Measurements from ENCODE around the gene NEUROD6.

Gene NEUROD6

GRCh38 chr7:31333291-31333690, 7.2 kb downstream of the NEUROD6 start:
- no peaks in the 10 kb centered on the region for H3K36me3 ChIP-seq (ENCODE audit: control insufficient read depth, insufficient read depth, low read length)
- no peaks in the 10 kb centered on the region; the same call in 1 of the 2 replicates for H3K27me3 ChIP-seq (replicated peaks; ENCODE audit: control insufficient read depth, insufficient read depth, low read length)
- no peak for TF ChIP-seq CTCF (IDR thresholded peaks at IDR 0.05; ENCODE audit: insufficient read depth, low read length, poor library complexity, severe bottlenecking)
- H3K4me3 ChIP-seq (replicated peaks; ENCODE audit: low read depth, low read length) = no peak overlapping the region
- DNase-seq (ENCODE audit: extremely low read depth, insufficient read length) = no peak

- Histone ChIP-seq H3K36me3 (ENCODE audit: control insufficient read depth, insufficient read depth, low read length) (no peaks in the 10 kb centered on the region), H3K27me3 (replicated peaks; ENCODE audit: control insufficient read depth, insufficient read depth, low read length) (no peaks in the 10 kb centered on the region), H3K4me3 (replicated peaks; ENCODE audit: low read depth, low read length) (no peak overlapping the region)
- TF ChIP-seq CTCF (IDR thresholded peaks at IDR 0.05; ENCODE audit: insufficient read depth, low read length, poor library complexity, severe bottlenecking) = no peak
- DNase-seq (ENCODE audit: extremely low read depth, insufficient read length) = no peak
Observed at GRCh38 chr7:31327071-31327470, 13.5 kb downstream of the NEUROD6 start.

- Histone ChIP-seq H3K4me3 (replicated peaks; ENCODE audit: low read depth, low read length) (no peak overlapping the region), H3K27me3 (replicated peaks; ENCODE audit: control insufficient read depth, insufficient read depth, low read length) (no peaks in the 10 kb centered on the region), H3K36me3 (ENCODE audit: control insufficient read depth, insufficient read depth, low read length) (no peaks in the 10 kb centered on the region)
- no peak for DNase-seq (ENCODE audit: extremely low read depth, insufficient read length)
- TF ChIP-seq CTCF (IDR thresholded peaks at IDR 0.05; ENCODE audit: insufficient read depth, low read length, poor library complexity, severe bottlenecking) = no peak
Observed at GRCh38 chr7:31326416-31326815, 14.1 kb downstream of the NEUROD6 start.

- no peak for TF ChIP-seq CTCF (IDR thresholded peaks at IDR 0.05; ENCODE audit: insufficient read depth, low read length, poor library complexity, severe bottlenecking)
- Histone ChIP-seq H3K4me3 (replicated peaks; ENCODE audit: low read depth, low read length) (no peak overlapping the region), H3K36me3 (ENCODE audit: control insufficient read depth, insufficient read depth, low read length) (no peaks in the 10 kb centered on the region), H3K27me3 (replicated peaks; ENCODE audit: control insufficient read depth, insufficient read depth, low read length) (no peaks in the 10 kb centered on the region)
- DNase-seq (ENCODE audit: extremely low read depth, insufficient read length) = no peak
Observed at GRCh38 chr7:31323101-31323500, 17.4 kb downstream of the NEUROD6 start.

- no peaks in the 10 kb centered on the region for H3K36me3 ChIP-seq (ENCODE audit: control insufficient read depth, insufficient read depth, low read length)
- no peak for DNase-seq (ENCODE audit: extremely low read depth, insufficient read length)
- TF ChIP-seq CTCF (IDR thresholded peaks at IDR 0.05; ENCODE audit: insufficient read depth, low read length, poor library complexity, severe bottlenecking) = no peak
- H3K4me3 ChIP-seq (replicated peaks; ENCODE audit: low read depth, low read length) = no peak overlapping the region
- no peaks in the 10 kb centered on the region for H3K27me3 ChIP-seq (replicated peaks; ENCODE audit: control insufficient read depth, insufficient read depth, low read length)
Observed at GRCh38 chr7:31320675-31321074, 19.9 kb downstream of the NEUROD6 start.

GRCh38 chr7:31318313-31318712, 22.2 kb downstream of the NEUROD6 start:
- DNase-seq (ENCODE audit: extremely low read depth, insufficient read length) = no peak

More at GRCh38 chr7:31318313-31318712, 22.2 kb downstream of the NEUROD6 start:
- no peaks in the 10 kb centered on the region for H3K27me3 ChIP-seq (replicated peaks; ENCODE audit: control insufficient read depth, insufficient read depth, low read length)
- H3K4me3 ChIP-seq (replicated peaks; ENCODE audit: low read depth, low read length) = no peak overlapping the region
- no peaks in the 10 kb centered on the region for H3K36me3 ChIP-seq (ENCODE audit: control insufficient read depth, insufficient read depth, low read length)
- no peak for TF ChIP-seq CTCF (IDR thresholded peaks at IDR 0.05; ENCODE audit: insufficient read depth, low read length, poor library complexity, severe bottlenecking)

Data from GM06990 (cell line).